Esophagus (tissue), 2 donors: ENCODE measurements around the gene EFNB2. TPM values are rescaled to one million over a fixed set of nuclear protein-coding genes. Genes with fewer than 3 reads are reported as not detected.

ENCODE experiments used
- H3K27ac ChIP-seq, 2 donors: one replicate each; pipeline ENCODE4 v1.5.1; 2013; ENCODE audit warnings: low read depth in 2 of 2, mild to moderate bottlenecking in 2 of 2, inconsistent platforms in 1 of 2, low read length in 1 of 2, moderate library complexity in 1 of 2
- H3K27me3 ChIP-seq, 2 donors: one replicate each; pipeline ENCODE4 v1.6.1; 2013; ENCODE audit warnings: low read length in 2 of 2, control low read depth in 1 of 2, mild to moderate bottlenecking in 1 of 2; ENCODE audit not compliant: insufficient read depth in 2 of 2, control insufficient read depth in 1 of 2
- H3K36me3 ChIP-seq, 2 donors: one replicate each; pipeline ENCODE4 v1.6.1; 2013; ENCODE audit warnings: low read length in 1 of 2; ENCODE audit not compliant: control insufficient read depth in 2 of 2, insufficient read depth in 2 of 2
- H3K4me1 ChIP-seq, 2 donors: one replicate each; pipeline ENCODE4 v1.6.1; 2013; ENCODE audit warnings: low read length in 1 of 2; ENCODE audit not compliant: control insufficient read depth in 2 of 2, insufficient read depth in 2 of 2
- H3K4me3 ChIP-seq, 2 donors: one replicate each; pipeline ENCODE4 v1.5.1; 2013; ENCODE audit warnings: low read length in 2 of 2, mild to moderate bottlenecking in 2 of 2, low read depth in 1 of 2, moderate library complexity in 1 of 2
- H3K9me3 ChIP-seq, 2 donors: one replicate each; pipeline ENCODE4 v1.6.1; 2013; ENCODE audit warnings: mild to moderate bottlenecking in 2 of 2, low read depth in 1 of 2, low read length in 1 of 2, moderate library complexity in 1 of 2; ENCODE audit not compliant: control insufficient read depth in 2 of 2, insufficient read depth in 1 of 2
- WGBS, 2 donors: extraction: QIAGEN DNeasy Blood & Tissue Kit; methylation state at CpG; one replicate each; pipeline ENCODE4 v1.1.7; 2013; 5-methylcytosine and 5-hydroxymethylcytosine counted together
- polyA plus RNA-seq, 2 donors: library from polyadenylated mRNA; stranded (reverse); fragments of 200-250 nt; gene quantifications; one replicate each; pipeline ENCODE4 v1.2.3, GENCODE V29; 2013
- donor health status: healthy with polysubstance abuse.
- donor health status: Bipolar disorder and iron deficiency.

The EFNB2 gene
- polyA plus RNA-seq, 2 donors, result 8.0 to 8.4 TPM

DNA sequence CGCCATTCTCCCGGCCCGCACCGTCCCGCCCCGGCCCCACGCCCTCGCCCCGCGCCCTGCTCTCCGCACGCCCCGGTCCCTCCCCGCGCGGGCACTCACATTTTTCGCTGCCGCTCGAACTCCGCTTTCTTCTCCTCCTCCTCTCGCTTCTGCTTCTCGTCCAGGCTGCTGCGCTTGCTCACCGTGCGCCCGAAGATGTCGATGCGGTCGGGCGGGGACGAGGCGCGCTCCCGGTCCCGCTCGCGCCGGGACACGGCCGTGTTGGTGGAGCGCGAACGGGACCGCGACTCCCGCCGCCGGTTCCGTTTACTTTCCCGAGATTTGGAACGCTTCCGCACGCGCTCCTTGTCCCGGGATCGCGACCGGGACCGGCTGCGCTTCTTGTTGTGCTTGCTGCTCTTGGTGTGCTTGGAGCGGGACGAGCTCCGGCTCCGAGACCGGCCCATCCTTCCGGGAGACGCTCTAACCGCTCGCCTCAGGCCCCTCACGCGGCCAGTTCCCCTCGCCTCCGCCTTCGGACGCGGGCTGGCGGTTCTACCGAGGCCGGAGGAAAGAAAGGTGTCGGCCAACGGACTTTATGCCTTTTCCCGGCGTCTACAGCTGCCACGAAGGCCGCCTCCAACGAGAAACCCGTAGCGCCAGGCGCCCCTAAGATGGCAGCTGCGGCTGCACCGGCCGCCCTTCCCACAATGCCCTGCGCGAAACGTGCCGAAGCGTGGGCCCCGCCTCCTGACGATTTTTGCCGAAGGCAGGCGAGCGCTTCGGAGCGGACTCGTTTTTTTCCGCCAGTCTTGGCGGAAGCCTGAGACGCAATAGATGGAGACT lies 32.2 kb upstream of the EFNB2 start, which contains the start of gene ARGLU1:
Gene ARGLU1 (minus strand): TSS at position 664 of the 825 bp plus-strand sequence. CDS start 218 bp downstream, at position 446.
- H3K4me1 ChIP-seq, result no peaks in the 10 kb centered on the region
- 0 to 1% methylated on average over 103 to 108 of the region's 108 CpGs for WGBS, 2 donors
- H3K27ac ChIP-seq, result peak within 1 kb of the TSS; percentile 97 to 99
- no peaks in the 10 kb centered on the region for H3K9me3 ChIP-seq
- peak within 1 kb of the TSS; percentile 76 to 88 for H3K4me3 ChIP-seq
- no peaks in the 10 kb centered on the region for H3K27me3 ChIP-seq
- no peaks in the 10 kb centered on the region for H3K36me3 ChIP-seq

DNA sequence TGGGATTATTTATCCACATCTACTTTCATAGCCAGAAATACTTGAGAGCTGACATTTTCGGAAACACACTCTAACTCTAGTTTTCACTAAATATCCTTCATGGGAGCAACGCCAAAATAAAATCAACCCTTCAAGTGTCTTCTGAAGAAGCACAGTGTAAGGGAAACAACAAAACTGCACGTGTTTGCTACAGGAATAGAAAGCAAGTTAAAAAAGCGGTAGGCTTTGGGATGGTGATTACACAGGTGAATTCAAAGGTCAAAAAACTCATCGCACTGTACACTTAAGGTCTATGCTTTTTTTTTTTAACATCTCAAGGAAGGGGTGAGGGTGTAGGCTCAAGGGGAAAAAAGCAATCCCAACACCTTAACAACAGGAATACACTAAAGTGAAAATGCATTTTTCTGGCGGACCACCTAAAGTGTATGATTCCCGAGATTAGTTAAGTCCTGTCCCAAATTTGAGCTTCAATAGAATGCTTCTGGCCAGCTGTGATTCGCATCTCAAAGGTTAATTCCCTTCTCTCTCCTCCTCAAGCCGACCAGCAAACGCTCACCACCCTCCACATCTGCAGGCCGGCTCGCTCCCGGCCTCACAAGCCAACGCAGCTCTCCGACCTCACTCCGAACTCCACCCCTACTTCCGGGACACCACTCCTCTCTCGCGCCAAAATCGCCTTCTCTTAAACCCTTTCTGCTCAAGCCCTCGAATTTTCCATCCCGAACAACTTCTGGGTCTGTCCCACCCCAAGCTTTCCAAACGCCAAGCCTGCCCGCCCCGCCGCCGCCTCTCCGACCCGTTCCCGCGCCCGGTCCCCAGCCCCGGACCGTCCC lies 31.4 kb upstream of the EFNB2 start:
- no peaks in the 10 kb centered on the region for H3K36me3 ChIP-seq
- no peaks in the 10 kb centered on the region for H3K27me3 ChIP-seq
- peak overlapping the region; percentile 76 to 88 for H3K4me3 ChIP-seq
- WGBS, 2 donors, result 1% methylated on average over 34 of the region's 34 CpGs
- peak overlapping the region; percentile 97 to 99 for H3K27ac ChIP-seq
- no peaks in the 10 kb centered on the region for H3K4me1 ChIP-seq
- H3K9me3 ChIP-seq, result no peaks in the 10 kb centered on the region

DNA sequence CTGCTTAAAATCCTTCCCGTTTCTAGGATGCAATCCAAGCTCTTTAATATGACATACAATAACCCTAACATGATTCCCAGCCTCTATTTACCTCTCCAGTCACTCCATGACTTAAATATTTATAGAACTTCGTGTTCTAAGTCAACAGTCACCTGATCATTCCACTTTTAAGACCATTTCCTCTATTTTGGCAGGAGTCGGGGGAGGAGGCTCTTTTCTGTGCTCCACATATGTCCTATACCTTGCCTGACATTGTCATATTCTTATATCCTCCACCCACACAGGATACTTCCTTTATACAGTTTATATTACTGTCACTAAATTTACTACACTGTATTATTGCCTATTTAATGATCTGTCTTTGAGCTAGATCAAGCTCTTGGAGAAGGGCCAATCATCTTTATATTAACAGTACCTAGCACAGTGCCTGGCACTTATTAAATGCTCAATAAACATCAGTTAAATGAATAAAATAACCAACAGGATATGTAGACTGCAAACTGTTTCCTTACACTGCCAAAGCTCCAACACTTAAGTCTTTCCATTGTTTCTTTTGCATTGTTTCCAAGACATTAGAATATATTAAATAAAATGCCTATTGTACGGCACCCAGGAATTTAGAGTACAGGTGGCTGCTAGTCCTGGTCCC lies 29.8 kb upstream of the EFNB2 start:
- no peaks in the 10 kb centered on the region for H3K27me3 ChIP-seq

DNA sequence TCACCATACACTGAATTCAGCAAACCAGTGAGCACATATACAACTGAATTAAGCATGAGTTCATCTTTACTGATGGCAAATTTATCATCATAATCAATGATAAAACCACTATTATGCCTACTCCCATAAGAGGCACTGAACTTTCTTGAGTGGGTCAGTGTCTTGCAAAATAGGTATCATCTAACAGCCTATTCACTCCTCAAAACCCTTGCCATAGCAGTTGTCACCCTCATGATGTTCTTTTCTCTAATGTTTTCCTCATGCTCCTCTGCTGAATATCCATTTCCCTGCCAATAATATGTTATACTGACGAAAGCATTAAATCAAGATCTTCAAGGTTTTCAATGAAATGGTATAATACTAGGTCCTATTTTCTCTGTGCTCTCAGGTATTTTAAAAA lies 26.8 kb upstream of the EFNB2 start:
- H3K4me1 ChIP-seq, result no peaks in the 10 kb centered on the region
- H3K36me3 ChIP-seq, result peaks cover 0 to 3% of the 10 kb centered on the region in 2 donors
- no peaks in the 10 kb centered on the region for H3K9me3 ChIP-seq
- 91% methylated on average over 1 of the region's 1 CpG for WGBS, 2 donors
- H3K27me3 ChIP-seq, result no peaks in the 10 kb centered on the region
- H3K4me3 ChIP-seq, result no peak overlapping the region
- no peak overlapping the region for H3K27ac ChIP-seq

More for the DNA sequence above, 29.8 kb upstream of the EFNB2 start:
- Histone ChIP-seq H3K9me3 (no peaks in the 10 kb centered on the region), H3K4me1 (no peaks in the 10 kb centered on the region), H3K27ac (no peak overlapping the region), H3K36me3 (no peaks in the 10 kb centered on the region), H3K4me3 (peak overlapping the region in 1 of 2 donors; percentile 88)
- WGBS, 2 donors, result 30 to 33% methylated on average over 4 of the region's 4 CpGs

DNA sequence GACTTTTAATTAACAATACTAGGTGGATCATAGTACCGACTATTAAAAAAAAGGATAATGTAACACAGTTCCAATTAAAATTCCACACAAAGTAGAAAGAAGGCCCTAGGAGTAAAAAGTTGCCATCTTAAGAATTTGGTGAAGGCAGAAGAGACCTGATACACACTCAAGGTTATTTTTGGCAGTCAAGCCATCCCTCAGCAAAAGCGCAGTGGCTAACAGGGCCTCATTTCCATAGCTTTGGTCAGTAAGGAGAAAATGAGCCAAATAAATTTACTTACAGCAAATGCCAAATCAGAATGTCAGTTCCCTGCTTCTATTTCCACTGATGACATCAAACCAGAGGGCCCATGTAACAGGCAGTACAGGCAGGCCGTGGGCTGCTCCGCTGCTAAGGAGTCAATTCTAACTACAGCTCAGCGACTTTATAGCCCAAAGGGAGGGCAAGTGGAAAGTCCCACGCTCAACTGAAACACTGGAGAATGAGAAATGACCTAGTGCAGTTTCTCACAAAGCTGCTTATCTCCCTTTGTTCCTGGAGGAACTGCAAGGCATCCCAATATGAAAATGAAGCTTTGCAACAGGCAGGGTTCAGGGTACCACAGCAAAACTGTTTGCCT lies 26.2 kb upstream of the EFNB2 start:
- Histone ChIP-seq H3K27ac (peak overlapping the region in 1 of 2 donors; percentile 45), H3K4me3 (no peak overlapping the region), H3K4me1 (no peaks in the 10 kb centered on the region), H3K9me3 (no peaks in the 10 kb centered on the region), H3K36me3 (peaks cover 0 to 3% of the 10 kb centered on the region in 2 donors), H3K27me3 (no peaks in the 10 kb centered on the region)
- WGBS, 2 donors, result 36 to 45% methylated on average over 6 of the region's 6 CpGs

DNA sequence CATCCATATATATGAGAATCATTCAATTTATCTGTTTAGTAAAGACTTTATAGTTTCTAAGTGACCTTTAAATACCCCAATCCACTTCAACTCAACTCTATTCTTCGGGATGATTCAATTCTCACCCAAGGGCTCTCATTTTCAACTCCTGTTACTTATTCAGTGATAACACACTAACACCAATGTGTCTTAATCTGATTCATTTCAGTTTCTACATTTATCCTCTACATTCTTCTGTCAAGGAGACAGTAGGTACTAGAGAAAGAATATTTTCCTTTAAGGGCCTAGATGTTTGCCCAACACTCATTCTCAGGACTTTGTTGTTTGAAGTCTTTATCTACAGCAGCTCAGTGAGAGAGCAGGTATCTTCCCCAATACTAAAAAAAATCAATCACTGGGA lies 25.4 kb upstream of the EFNB2 start:
- H3K4me3 ChIP-seq, result no peak overlapping the region
- H3K27me3 ChIP-seq, result no peaks in the 10 kb centered on the region
- H3K27ac ChIP-seq, result no peak overlapping the region
- no peaks in the 10 kb centered on the region for H3K9me3 ChIP-seq
- H3K36me3 ChIP-seq, result peaks cover under 1 to 3% of the 10 kb centered on the region in 2 donors
- H3K4me1 ChIP-seq, result no peaks in the 10 kb centered on the region
- WGBS, 2 donors, result 52 to 58% methylated on average over 1 of the region's 1 CpG

DNA sequence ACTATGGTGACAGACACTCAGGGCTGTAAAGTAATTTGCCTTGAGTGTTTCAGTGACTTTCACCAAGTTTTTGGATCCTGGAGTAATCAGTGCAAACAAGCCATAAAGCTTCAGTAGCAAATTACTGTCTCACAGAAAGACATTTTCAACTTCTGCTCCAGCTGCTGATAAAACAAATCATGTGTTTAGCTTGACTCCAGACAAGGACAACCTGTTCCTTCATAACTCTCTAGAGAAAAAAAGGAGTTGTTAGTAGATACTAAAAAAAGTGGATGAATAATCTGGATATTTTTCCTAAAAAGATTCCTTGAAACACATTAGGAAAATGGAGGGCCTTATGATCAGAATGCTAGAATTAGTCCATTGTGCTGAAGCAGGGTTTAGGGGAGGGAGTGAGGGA lies 23.1 kb upstream of the EFNB2 start:
- H3K27ac ChIP-seq, result no peak overlapping the region
- no peaks in the 10 kb centered on the region for H3K4me1 ChIP-seq
- H3K36me3 ChIP-seq, result peaks cover 3 to 8% of the 10 kb centered on the region in 2 donors

DNA sequence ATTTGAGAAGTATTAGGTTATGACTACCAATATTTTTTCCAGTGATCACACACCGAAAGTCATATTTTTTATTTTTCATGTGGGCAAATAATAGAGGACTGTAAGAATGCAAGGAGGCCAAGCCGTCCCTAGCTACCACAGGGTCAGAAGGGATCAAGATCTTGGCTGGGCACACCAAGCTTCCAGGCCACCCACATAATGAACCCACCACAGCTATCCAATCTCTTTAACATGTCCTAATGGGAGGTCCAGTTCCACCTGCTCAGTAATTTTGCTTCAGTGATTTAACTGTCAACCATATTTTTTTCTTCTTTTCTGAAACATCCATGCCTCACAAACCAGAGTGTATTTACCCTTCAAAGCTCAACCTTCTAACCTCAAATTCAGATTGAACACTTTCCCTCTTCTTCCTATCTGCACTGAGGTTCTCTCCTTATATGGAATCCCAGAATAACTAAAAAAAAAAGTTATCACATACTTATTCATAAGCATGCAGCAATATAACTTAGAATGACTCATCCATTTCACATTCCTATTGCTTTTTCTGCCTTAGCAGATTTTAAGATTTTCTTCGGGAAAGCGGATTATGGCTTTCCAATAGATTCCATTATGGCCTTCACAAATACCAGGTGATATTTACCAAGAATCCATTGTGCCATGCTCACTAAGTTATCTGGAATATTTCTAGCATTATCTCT lies 20.3 kb upstream of the EFNB2 start:
- no peaks in the 10 kb centered on the region for H3K9me3 ChIP-seq
- 93 to 98% methylated on average over 4 of the region's 4 CpGs for WGBS, 2 donors

More for the DNA sequence above, 23.1 kb upstream of the EFNB2 start:
- H3K4me3 ChIP-seq, result no peak overlapping the region
- no peaks in the 10 kb centered on the region for H3K9me3 ChIP-seq
- H3K27me3 ChIP-seq, result no peaks in the 10 kb centered on the region

More for the DNA sequence above, 20.3 kb upstream of the EFNB2 start:
- Histone ChIP-seq H3K36me3 (peaks cover 3 to 8% of the 10 kb centered on the region in 2 donors), H3K27ac (no peak overlapping the region), H3K27me3 (no peaks in the 10 kb centered on the region), H3K4me3 (no peak overlapping the region), H3K4me1 (no peaks in the 10 kb centered on the region)
